ENCODE data around the gene UVRAG.

DNA sequence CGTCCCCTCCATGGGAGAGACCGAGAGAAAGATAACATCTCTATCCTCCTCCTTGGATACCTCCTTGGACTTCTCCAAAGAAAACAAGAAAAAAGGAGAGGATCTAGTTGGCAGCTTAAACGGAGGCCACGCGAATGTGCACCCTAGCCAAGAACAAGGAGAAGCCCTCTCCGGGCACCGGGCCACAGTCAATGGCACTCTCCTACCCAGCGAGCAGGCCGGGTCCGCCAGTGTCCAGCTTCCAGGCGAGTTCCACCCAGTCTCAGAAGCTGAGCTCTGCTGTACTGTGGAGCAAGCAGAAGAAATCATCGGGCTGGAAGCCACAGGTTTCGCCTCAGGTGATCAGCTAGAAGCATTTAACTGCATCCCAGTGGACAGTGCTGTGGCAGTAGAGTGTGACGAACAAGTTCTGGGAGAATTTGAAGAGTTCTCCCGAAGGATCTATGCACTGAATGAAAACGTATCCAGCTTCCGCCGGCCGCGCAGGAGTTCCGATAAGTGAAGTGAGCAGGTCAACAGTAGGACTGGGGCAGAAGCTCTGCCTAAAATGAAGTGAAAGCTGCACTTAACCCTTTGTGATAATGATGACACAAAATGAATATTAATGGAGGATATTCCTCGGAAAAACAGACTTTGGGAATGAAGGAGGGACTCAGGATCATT lies 326.0 kb downstream of the UVRAG start:
- TF ChIP-seq, protein P1, sequence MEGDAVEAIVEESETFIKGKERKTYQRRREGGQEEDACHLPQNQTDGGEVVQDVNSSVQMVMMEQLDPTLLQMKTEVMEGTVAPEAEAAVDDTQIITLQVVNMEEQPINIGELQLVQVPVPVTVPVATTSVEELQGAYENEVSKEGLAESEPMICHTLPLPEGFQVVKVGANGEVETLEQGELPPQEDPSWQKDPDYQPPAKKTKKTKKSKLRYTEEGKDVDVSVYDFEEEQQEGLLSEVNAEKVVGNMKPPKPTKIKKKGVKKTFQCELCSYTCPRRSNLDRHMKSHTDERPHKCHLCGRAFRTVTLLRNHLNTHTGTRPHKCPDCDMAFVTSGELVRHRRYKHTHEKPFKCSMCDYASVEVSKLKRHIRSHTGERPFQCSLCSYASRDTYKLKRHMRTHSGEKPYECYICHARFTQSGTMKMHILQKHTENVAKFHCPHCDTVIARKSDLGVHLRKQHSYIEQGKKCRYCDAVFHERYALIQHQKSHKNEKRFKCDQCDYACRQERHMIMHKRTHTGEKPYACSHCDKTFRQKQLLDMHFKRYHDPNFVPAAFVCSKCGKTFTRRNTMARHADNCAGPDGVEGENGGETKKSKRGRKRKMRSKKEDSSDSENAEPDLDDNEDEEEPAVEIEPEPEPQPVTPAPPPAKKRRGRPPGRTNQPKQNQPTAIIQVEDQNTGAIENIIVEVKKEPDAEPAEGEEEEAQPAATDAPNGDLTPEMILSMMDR (optimal IDR thresholded peaks at IDR 0.05 in 1 of 3, IDR thresholded peaks at IDR 0.05 in 1 of 3, conservative IDR thresholded peaks at IDR 0.05 in 1 of 3; ENCODE audit: extremely low read depth in 1 of 3, insufficient read depth in 2 of 3, low read length in 3 of 3), result no peak
- TF ChIP-seq EZH2 (IDR thresholded peaks at IDR 0.05; ENCODE audit: low read length), result no peak
